ENCODE data around the gene MAD1L1.

DNA sequence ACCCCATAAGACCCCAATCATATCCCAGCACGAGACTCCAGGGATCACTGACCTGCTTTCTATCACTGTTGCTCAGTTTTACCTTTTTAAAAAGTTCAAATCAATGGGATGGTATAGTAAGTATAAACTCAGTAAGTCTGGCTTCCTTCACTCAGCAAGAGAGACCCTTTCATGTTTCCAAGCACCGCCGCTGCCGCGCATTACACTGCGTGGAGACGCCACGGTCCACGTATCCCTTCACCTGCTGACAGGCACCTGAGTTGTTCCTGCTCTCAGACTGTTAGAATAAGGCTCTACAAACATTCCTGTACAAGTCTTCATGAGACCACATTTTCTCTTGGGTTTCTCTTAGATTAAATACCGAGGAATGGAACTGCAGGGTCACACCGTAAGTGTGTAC lies 28.3 kb downstream of the MAD1L1 start:
- TF ChIP-seq GATA2 (IDR thresholded peaks at IDR 0.05; ENCODE audit: low read depth, low read length) (no peak), GATA3 (IDR thresholded peaks at IDR 0.05; ENCODE audit: low read depth, low read length) (no peak)
